HG03025 (cell line): ENCODE data around the gene ACTR3.

Experiments used
- ATAC-seq: cut with Tn5 transposase; IDR thresholded peaks from one replicate; pipeline ENCODE4 v1.9.1; 2021; ENCODE audit warnings: mild to moderate bottlenecking, moderate library complexity; ENCODE audit not compliant: unreplicated experiment, low FRiP score

Gene ACTR3

DNA sequence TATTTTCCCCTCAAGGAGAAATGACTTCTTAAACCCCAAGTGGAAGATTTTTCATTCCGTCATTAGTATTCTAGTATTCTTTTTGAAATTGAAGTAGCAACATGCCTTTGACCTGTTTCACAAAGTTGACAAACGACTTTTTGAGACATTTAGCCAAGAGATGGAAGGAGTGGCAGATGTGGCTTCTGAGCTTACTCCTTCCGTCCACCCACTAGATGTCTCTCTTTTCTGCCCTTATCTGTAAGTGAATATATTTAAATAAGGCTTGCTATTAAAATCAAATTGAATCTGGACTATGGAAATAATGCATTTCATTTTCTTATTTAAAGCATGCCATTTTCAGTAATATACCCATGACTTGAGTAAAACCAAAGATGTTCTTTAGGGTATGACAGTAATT lies 74.1 kb downstream of the ACTR3 start:
- no peak for ATAC-seq

DNA sequence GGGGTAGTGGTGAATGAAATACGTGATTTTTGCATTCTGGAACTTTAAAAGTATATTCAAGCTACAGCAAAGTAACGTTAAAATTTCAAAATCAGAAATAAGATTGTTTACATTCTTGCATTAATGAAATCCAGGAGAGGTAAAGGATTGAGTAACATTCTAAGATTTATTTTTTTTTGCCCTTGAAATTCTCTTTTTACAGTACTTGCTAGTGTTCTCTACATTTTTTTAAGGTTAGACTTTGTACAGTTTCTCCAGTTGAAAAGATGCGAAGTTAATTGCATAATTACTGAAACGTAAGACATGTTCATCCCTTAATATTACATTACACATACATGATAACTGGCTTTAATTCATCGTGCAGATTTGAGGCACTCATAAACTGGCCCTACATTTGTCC lies 74.5 kb downstream of the ACTR3 start:
- no peak for ATAC-seq

DNA sequence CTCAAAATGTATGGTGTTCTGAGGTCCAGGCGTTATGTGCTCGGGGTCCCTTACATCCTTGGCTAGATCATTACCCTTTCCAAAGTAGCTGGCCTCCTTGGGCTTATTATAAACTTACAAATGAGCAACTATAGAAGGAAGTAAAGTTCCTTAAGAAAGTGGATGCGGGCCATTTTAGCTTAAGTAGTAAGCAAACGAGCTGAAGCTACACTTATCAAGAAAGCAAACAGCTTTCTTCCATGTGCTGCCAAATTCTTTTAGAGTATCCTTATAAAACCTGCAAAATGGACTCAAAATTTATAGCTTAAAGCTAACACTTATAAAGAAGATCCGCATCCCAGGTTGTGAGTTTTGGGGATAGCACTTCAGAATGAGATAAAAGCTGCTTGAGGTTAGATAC lies 75.3 kb downstream of the ACTR3 start:
- ATAC-seq = no peak

DNA sequence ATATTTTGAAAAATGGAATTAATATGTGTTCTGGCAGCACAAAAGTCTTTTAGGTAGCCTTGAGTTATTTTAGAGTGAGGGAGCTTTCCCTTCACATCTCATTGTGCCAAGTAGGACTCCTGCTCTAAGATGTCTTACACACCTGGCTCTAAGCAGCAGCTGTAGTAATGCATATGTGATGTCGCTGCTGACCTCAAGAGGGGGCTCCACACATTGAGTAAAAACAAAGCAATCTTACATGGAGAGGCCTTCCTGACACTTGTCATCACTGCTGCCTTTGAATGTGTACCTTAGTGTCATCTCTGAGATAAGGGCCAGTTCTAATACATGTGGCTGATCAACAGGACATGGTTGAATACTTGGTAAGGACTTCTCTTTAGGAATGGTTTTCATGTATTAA lies 75.8 kb downstream of the ACTR3 start:
- no peak for ATAC-seq

DNA sequence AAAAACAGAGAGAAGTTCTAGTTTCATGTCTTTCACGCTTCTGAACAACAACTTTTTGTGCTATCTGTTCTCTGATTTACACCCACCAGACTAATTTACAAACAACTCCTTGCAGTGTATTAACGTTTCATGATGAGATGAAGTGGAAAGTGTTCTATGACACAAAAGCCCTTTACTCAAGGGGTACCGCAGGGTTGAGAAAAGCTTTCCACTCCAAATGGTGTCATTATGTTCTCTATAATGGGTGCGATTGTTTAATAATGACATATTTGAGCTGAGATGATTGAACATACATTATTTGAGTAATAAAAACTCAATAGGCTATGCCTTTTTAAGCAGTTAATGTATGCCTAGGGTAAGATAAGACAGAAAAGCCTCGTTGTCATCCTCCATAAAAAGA lies 76.3 kb downstream of the ACTR3 start:
- no peak for ATAC-seq

DNA sequence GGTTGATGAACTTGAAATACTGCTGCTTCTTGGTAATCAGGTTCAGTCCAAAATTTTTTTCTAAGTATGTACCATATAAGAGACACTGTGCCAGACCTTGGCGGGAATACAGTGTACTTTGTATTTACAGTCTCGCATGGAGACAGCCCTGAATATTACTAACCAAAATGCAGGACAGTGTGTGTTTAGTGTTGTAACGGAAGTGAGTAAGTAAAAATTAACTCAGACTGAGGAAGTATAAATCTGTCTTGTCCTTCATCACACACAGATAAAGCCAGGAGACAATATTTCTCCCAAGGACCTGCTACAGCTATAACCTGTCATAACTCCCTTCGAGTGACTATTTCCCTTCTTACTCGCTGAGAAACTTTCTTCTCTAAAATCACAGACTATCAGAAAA lies 76.9 kb downstream of the ACTR3 start:
- ATAC-seq = no peak

DNA sequence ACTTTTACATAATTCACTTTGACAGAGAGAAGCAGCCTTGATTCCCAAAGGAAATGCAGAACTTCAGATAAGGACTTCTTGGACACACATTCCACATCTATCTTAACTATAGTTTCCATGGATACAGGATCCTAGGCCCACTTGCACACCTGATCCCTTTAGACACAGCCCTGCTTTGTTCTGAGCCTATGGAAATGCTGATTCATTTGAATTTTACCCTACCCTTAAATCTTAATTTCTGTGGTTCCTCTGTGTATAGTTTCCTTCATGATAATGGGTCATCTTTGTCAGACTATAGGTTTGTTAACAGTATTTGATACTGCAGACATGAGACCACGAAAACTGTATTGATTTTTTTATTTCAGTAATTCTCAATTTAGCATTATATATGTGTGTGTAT lies 77.4 kb downstream of the ACTR3 start:
- no peak for ATAC-seq

DNA sequence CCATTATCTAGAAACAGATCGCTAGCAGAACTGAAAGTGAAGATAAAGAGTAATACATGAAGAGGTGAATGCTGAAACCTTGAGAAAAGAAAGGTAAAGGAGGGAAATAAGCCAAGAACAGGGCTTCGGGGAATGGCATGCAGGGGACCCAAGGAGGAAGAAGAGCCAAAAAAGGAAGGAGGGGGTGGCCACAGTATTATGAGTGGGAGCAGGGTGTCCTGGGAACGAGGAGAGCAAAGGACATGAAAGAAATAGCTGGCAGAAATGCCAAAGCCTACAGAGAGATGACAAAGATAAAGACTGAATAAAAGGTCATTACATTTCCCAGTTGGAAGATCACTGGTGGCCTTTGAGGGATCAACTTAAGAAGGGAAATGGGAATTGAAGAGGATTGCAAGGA lies 82.9 kb downstream of the ACTR3 start:
- no peak for ATAC-seq

DNA sequence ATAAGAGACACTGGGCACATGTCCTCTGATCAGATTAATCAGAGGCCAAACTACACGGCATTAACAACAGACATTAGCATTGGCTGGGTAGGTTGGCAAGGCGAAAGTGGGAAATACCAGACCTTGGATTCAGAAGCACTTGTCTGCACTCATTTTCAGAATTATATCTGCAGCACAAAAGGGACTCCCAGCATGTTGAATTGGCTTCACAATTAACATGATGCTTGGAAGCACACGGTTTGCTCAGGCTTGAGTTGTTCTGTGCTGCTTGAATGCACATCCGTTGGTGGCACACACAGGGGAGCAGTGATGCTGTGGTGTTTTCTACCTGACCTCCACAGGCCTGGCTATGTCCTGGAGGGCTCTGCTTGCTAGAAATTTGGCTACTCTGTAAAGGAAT lies 83.9 kb downstream of the ACTR3 start:
- ATAC-seq = no peak

DNA sequence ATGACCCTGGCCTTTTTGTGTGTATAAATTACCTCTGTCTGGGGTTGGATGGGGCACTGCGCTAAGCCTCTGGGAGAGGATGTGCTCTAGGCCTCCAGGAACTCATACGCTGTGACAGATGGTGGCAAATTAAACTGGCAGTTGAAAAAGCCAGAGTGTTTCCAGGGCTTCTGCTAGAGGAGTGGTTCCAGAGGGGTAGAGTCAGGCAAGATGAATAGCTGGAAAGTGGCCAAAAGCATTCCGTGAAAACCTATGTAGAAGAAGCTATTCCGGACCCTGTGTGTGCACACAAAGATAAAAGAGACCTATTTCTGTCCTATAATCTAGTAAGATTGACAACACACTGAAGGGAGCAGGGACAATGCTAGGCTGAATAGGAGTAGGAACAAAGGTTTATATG lies 84.8 kb downstream of the ACTR3 start:
- ATAC-seq = no peak

DNA sequence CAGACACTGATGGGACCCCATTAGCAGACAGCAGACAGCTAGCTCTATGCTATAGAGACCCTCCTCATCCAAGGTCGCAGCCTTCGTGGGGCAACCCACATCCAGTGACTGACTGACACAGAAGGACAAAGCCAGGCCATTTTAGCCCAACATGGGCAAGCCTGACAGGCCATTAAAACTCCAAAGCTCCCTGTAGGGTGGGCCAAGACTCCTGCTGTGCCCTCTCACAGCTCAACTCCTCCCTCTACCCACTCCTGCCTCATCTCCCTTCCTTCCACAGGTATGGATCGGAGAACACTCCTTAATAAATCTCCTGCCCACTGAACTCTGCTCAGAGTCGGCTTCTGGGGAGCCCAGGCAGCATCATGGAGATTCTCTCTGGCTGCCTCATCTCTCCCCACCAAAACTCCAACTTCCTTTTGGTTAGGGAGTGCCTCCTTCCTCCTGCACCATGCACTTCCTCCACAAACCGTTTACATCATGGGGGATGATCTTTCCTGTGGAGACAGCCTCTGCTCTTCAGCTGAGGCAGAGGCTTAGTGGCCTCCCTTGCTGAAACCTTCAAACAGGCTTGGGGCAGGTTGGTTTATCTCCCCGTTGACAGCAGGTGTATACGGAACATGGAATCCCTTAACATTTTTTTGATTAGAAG lies 86.5 kb downstream of the ACTR3 start:
- no peak for ATAC-seq

DNA sequence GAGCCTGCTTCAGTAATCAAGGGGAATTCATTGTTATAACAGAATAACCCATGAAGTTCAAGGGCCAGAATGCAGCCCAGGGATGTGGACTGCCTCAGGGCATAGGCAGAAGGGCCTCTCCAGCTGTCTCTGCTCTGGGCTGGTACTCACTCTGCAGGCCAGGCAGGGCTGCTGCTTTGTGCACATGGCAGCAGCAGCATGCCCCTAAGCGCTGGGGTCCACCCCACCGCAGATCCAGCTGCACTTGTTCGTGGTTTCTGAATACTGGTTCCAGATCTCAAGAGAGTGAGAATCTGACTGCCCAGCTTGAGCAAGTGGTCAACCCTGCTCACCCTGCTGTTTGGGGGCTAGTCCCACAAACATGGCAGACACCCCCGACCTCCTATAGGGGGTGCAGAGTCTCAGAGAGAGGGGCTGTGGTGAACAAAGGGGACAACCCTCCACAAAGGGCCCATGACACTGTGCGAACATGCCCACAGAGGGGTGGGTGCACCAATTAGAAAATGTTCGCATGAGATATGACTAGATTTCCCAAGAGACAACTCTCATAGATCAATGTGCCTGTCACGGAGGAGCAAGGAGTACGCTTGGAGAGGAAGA lies 87.3 kb downstream of the ACTR3 start:
- ATAC-seq = no peak

DNA sequence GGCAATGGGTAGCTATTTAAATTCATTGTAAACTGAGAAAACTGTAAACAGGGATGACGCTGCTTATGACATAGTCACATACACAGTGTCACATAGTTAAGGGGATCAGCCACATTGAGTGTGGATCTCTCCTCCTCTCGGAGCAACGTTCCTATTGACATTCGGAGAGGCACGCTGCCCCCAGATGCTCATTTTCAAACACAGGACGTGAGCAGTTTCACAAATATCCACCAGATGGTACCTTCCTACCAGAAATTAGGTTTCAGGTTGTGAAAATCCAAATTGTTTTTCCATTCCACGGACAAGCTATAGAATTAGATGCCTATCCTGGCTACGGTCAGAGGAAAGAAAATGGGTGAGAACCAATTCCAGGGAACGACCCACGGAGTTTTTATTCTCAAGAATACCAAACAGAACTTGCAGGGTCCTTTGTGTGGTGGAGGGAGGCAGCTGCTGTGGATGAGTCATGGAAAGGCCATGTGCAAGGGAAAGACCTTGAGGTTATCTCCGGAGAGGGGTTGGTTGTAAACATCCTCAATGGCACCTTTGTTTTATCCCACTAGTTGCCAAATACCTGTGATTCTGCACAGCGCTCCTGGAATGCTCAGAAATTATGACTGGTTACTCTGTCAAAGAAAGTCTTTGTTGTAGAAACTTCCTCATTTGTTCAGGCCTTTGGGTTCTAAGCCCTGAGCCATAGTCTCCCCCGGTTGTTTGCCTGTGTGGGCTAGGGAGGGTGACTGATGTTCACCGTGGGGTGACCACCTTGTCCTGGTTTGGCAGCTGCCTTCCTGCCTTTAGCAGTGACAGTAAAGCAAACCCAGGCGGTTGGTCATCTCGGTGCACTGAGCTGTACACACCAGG lies 88.0 kb downstream of the ACTR3 start:
- ATAC-seq = no peak

DNA sequence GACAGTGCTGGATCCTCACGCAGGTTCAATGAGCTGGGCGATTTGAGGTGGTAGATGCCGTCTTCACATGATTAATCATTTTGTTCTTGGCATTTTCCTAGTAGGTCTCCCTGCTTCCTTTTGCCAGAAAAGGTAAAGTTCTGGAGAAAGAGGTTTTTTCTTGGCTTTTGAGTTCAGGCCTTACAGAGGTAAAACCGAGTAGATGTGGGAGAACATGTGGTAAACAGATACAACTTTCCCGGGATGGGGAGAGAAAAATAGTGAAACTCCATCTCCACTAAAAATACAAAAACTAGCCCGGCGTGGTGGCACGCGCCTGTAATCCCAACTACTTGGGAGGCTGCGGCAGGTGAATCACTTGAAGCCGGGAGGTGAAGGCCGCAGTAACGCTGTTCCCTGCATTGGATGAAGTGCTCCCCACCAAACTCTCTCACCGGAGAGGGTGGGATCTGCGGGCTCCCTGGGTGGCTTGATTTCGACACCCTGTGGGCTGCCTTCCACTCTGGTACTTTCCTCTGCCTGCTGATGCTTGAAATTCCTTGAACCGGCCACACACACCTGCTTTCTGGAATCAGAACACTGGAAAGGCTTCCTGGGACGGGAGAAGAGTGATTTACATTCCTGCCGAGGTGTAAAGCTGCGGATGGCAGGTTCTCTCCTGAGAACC lies 88.8 kb downstream of the ACTR3 start:
- ATAC-seq = no peak

DNA sequence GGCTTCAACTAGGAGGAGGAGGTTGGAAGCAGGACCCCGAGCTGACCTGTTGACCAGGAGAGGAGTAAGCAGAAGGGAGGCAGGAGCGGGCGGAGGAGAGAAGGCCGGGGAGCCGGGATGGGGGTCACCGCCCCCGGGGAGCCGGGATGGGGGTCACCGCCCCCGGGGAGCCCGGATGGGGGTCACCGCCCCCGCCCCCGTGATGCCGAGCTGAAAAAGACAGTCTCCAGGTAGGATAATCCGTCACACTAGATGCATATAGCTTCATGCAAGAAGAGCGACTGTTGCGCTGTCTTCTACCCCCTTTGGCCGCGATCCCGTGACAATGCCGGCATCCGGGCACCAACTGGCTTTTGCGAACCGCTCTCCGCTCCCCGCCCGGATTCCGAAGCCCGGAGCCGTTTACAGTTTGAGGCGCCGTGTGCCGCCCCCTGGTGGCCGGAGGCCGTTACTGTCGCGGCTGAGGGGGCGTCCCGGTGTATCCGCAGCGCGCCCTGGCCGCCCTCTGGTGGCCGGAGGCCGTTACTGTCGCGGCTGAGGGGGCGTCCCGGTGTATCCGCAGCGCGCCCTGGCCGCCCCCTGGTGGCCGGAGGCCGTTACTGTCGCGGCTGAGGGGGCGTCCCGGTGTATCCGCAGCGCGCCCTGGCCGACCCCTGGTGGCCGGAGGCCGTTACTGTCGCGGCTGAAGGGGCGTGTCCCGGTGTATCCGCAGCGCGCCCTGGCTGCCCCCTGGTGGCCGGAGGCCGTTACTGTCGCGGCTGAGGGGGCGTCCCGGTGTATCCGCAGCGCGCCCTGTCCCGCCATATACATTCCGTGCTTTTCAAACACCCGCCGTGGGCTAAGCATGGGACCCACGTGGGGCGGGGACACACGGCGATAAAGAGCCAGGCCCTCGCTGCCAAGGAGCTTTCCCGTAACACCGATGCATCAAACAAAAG lies 89.6 kb downstream of the ACTR3 start:
- no peak for ATAC-seq

DNA sequence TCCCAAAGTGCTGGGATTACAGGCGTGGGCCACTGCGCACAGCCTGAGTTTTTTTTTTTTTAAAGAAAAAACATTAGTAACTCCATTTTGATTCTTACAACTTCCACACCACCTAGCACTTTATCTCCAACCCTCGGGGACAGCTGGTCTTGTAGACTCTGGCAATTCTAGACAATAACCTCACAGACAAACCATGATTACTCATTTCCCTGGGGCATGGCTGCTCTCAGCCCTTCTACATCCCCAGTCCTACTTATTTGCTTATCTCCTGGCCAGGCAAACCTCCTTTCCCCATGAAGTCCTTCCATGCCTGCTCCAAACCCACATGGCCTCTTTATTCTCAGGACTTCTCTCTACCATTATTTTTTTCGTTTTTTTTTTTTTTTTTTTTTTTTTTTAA lies 91.1 kb downstream of the ACTR3 start:
- ATAC-seq = no peak

DNA sequence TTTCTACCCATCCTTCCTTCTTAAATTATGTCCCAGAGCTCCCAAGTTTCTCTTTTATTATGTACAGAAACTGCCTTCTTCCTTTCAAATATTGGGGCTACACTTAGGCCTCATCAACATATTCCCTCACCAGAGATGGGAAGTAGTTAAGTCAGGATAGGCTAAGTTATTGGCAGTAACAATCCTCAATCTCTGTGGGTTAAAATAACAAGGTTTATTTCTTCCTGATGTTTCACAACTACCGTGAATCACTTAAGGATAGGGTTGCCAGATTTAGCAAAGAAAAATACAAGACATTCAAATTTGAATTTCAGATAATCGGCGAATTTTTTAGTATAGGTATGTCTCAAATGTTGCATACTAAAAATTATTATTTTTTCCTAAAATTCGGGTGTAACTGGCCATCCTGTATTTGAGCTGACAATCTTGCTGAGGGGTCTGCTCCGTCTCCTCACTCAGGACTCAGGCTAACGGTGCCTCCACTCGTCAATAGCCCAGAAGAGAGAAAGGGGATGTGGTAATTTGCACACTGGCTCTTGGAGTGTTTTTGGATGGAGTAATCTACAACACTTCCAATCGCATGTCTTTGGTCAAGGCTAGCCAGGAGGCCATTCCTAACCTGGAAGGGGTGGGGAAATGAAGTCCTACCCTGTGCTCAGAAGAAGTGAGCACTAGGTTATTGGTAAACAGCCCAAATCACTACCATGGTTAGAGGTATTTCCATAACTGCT lies 91.7 kb downstream of the ACTR3 start:
- no peak for ATAC-seq

DNA sequence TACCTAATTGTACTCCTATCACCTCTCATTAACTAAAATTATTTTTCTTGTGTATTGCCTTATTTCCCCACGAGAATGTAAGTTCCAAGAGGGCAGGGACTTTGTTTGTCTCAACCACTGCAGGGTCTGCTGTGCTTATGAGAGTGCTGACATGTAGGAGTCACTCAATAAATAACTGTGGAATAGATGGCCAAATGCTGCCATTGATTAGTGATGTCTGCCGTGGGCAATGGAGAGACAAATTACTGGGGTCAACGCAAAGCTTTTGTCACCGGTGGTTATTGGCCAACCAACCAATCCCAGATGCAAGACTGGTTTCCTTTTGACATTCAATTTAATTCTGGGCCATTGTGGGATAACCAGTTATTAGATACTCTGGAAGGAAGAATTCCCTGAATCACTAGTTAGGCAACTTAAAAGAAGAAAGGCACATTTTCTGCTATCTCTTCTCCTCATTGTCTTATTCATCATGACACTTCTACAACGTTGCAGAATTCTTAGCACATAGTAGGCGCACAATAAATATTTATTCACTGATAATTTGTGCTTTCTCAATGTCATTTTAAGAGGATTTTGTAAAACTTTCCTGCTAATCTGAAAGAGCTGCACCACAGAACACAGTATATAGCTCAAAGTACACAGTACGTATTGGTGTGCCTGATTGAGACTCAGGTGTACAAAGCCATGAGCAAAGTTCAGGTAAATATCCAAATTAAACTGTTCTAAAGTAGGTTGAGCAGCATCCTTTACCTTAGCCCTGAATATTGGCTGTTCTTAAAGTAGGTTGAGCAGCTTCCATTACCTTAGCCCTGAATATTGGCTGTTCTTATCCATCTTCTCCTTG lies 95.9 kb downstream of the ACTR3 start:
- no peak for ATAC-seq
